Ovary (tissue), 9 donors: Measurements from ENCODE around the gene FAM107B. TPM values are rescaled to one million over a fixed set of nuclear protein-coding genes. Genes with fewer than 3 reads are reported as not detected.

ENCODE experiments used
- DNase-seq, 5 donors: peaks; one replicate each; pipeline ENCODE4 v3.0.0-alpha.2; 2019 to 2020
- H3K27ac ChIP-seq, 2 donors: fragments of 200-600 bp; one replicate each; pipeline versions ENCODE4 v1.5.1 to v1.8.0; 2019 to 2022
- H3K27me3 ChIP-seq: fragments of 200-600 bp; one replicate; pipeline ENCODE4 v1.8.0; 2022
- H3K36me3 ChIP-seq: fragments of 200-600 bp; sonication (generic); one replicate; pipeline ENCODE4 v1.5.1; 2019
- H3K4me1 ChIP-seq: one replicate; pipeline ENCODE4 v1.8.1; 2013; ENCODE audit warnings: mild to moderate bottlenecking, moderate library complexity; ENCODE audit not compliant: insufficient read depth
- H3K4me3 ChIP-seq: fragments of 200-600 bp; sonication (generic); one replicate; pipeline ENCODE4 v1.5.1; 2017
- H3K9me3 ChIP-seq, 2 donors: fragments of 200-600 bp in 1 of 2; sonication (generic) in 1 of 2; one replicate each; pipeline versions ENCODE4 v1.5.1 to v1.8.1; 2013 to 2019; ENCODE audit warnings: mild to moderate bottlenecking in 1 of 2, moderate library complexity in 1 of 2
- EP300 ChIP-seq: sonication (generic); formaldehyde crosslinking; IDR thresholded peaks from one replicate; pipeline ENCODE4 v1.6.1; 2017; ENCODE audit warnings: antibody characterized with exemption
- POLR2A ChIP-seq: fragments of 450-650 bp; IDR thresholded peaks from one replicate; pipeline ENCODE4 v1.6.1; 2017; ENCODE audit warnings: antibody characterized with exemption, mild to moderate bottlenecking, moderate library complexity
- WGBS, 3 donors: extraction: QIAGEN DNeasy Blood & Tissue Kit in 1 of 3; methylation state at CpG; one replicate each; pipeline versions ENCODE4 v1.1.5 to v1.1.7; 2013 to 2017; 5-methylcytosine and 5-hydroxymethylcytosine counted together
- intact Hi-C, 4 donors: fragments of 100-400 bp; cut with DNase I; formaldehyde crosslinking; loops; one replicate each; pipeline versions ENCODE4 v1.11.0 to v1.15.1; 2022 to 2023
- polyA plus RNA-seq, 2 donors: library from polyadenylated mRNA; stranded (reverse); fragments of 200-250 nt in 1 of 2; fragments of 350-450 nt in 1 of 2; fragmentation: Illumina TruSeq in 1 of 2; extraction: RNeasy Lipid Tissue Mini Kit (QIAGEN cat#74804) in 1 of 2; gene quantifications; one replicate each; pipeline ENCODE4 v1.2.3, GENCODE V29; 2013 to 2014
- total RNA-seq, 7 donors: library from RNA; depleted of rRNA in 2 of 7; stranded (reverse); fragments of >200 nt in 2 of 7; fragmentation: NEBNext Ultra II Directional in 3 of 7; extraction: Animal tissue kit (Norgen Biotek cat#: 25700) in 3 of 7; gene quantifications; one replicate each; pipeline versions ENCODE4 v1.1.0 to v1.2.4, GENCODE V29; 2016 to 2023
- TF ChIP-seq, protein P1 (sequence below), 3 donors: fragments of 450-650 bp in 2 of 3; fragments of 200-600 bp in 1 of 3; IDR thresholded peaks; one replicate each; pipeline versions ENCODE4 v1.5.1 to v1.8.0; 2016 to 2022; ENCODE audit warnings: antibody characterized with exemption in 3 of 3, mild to moderate bottlenecking in 1 of 3
- donor health status: DM: no; HTN: no; CAD: no; lungs with moderate emphysema.
- donor health status: DM: no; HTN: no; CAD: no.
- donor health status: Bipolar disorder and iron deficiency.
- donor health status: DM: yes; HTN: yes; CAD: no.
- donor health status: DM: no; HTN: no; CAD: no.
- donor health status: DM: yes; HTN: yes; CAD: no.

The FAM107B gene
- total and polyA plus RNA-seq, 9 donors, result 6.0 to 26.6 (median 15.0) TPM

DNA sequence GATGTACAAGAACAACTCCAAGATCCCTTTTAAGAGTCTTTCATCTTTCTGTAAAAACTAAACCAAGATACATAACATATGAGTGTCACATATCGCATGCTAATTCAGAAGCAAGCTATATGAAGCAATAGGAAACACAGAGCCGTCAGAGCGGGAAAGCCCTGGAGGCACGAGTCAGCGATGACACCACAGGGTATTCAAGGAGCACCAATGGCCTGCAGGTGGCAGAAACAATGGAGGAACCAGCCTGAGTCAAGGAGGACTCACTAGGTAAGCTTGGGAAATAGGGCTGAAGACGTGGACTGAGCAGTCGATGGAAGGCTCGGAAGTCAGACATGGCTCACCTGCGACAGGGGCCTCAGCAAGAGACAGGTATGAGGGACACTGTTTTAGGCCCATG is 214.4 kb downstream of the FAM107B start:
- H3K9me3 ChIP-seq, result no peaks in the 10 kb centered on the region
- TF ChIP-seq POLR2A (no peak), EP300 (no peak)
- TF ChIP-seq, protein P1, sequence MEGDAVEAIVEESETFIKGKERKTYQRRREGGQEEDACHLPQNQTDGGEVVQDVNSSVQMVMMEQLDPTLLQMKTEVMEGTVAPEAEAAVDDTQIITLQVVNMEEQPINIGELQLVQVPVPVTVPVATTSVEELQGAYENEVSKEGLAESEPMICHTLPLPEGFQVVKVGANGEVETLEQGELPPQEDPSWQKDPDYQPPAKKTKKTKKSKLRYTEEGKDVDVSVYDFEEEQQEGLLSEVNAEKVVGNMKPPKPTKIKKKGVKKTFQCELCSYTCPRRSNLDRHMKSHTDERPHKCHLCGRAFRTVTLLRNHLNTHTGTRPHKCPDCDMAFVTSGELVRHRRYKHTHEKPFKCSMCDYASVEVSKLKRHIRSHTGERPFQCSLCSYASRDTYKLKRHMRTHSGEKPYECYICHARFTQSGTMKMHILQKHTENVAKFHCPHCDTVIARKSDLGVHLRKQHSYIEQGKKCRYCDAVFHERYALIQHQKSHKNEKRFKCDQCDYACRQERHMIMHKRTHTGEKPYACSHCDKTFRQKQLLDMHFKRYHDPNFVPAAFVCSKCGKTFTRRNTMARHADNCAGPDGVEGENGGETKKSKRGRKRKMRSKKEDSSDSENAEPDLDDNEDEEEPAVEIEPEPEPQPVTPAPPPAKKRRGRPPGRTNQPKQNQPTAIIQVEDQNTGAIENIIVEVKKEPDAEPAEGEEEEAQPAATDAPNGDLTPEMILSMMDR (IDR thresholded peaks at IDR 0.05), result no peak
- no peaks in the 10 kb centered on the region for H3K4me1 ChIP-seq
- H3K27ac ChIP-seq, result no peak overlapping the region
- WGBS, 3 donors, result 88 to 90% (median 88%) methylated on average over 9 of the region's 9 CpGs
- no peak for DNase-seq
- no peaks in the 10 kb centered on the region for H3K27me3 ChIP-seq
- no peak overlapping the region for H3K4me3 ChIP-seq
- no peaks in the 10 kb centered on the region for H3K36me3 ChIP-seq
- intact Hi-C loops, result no loop called here

DNA sequence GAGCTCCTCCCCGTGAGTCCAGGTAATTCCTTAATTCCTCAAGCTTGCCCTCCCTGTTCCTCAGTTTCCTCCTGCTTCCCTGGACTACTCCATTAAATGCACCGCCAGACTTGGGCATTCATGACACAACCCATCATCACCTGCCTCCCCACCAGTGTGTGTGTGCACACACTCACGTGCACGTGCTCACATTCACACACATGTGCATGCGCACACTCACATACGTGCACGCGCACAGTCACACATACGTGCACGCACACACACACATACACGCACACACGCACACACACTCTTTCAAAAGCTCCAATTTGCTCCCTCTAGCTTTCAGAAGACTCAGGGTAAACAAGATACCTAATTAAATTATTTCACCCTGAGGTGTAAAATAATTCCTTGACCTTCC is 216.7 kb downstream of the FAM107B start:
- H3K4me3 ChIP-seq, result no peak overlapping the region
- 96 to 98% (median 97%) methylated on average over 12 of the region's 12 CpGs for WGBS, 3 donors
- TF ChIP-seq POLR2A (no peak), EP300 (no peak)
- TF ChIP-seq, protein P1 (IDR thresholded peaks at IDR 0.05), result no peak
- H3K4me1 ChIP-seq, result no peaks in the 10 kb centered on the region
- DNase-seq, result no peak
- intact Hi-C loops, result no loop called here
- H3K9me3 ChIP-seq, result no peaks in the 10 kb centered on the region
- H3K27ac ChIP-seq, result no peak overlapping the region
- no peaks in the 10 kb centered on the region for H3K27me3 ChIP-seq
- H3K36me3 ChIP-seq, result no peaks in the 10 kb centered on the region

DNA sequence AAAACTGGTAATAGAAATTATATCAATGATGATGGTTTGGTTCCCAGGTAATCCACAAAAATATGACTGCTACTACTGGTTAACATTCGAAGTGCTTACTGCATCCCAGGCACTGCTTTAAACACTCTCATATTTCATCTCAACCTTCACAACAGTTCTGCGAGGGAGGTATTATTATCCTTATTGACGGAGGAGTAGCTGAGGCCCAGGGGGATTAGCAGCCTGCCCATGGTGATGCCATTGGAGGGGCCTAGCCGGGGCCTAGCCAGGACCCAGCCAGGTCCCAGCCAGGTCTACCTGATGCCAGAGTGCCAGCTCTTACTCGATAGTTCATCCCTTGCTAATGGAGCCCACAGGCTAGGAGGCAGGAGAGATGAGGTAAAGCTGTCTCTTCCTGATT is 217.1 kb downstream of the FAM107B start:
- WGBS, 3 donors, result 94 to 95% (median 95%) methylated on average over 5 of the region's 5 CpGs
- no peaks in the 10 kb centered on the region for H3K27me3 ChIP-seq
- H3K4me3 ChIP-seq, result no peak overlapping the region
- no peak overlapping the region for H3K27ac ChIP-seq
- intact Hi-C loops, result no loop called here
- TF ChIP-seq POLR2A (no peak), EP300 (no peak)
- TF ChIP-seq, protein P1 (IDR thresholded peaks at IDR 0.05), result no peak
- H3K36me3 ChIP-seq, result no peaks in the 10 kb centered on the region
- DNase-seq, result no peak
- no peaks in the 10 kb centered on the region for H3K9me3 ChIP-seq
- H3K4me1 ChIP-seq, result no peaks in the 10 kb centered on the region

DNA sequence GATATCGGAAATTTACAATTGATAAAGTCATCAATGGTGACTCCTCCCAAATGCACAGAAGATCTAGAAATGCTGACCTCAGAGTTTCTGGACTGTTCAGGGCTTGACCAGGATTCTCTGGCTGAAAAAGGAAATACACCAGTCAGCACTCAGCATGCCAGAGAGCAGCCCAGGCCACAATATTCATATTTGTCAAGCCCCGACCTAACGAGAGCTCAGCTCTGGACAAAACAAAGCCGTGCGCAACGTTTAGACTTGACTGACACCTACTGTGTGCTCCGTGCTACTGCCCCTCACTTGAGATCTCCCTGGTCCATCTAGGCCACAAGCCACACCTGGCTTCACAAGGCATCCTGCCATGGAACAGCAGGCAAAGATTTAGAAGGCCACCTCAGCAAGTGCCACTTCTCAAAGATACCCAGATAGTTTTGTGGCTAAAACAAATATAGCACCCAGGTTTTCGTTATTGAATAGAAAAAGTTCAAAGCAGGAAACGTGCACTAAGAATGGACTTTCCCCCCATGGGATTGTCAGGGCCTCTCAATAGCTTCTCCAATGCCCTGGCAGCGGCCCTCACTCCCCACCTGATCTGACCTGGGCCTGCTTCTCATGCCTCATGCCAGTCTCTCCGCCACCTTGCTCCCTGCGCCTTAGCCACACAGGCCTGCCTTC is 218.3 kb downstream of the FAM107B start:
- 80 to 84% (median 82%) methylated on average over 12 of the region's 12 CpGs for WGBS, 3 donors
- H3K27ac ChIP-seq, result no peak overlapping the region
- no peak for TF ChIP-seq EP300
- no peak for TF ChIP-seq POLR2A
- TF ChIP-seq, protein P1 (IDR thresholded peaks at IDR 0.05), result no peak

More for the DNA sequence above, 218.3 kb downstream of the FAM107B start:
- DNase-seq, result no peak
- intact Hi-C loops, result no loop called here
- Histone ChIP-seq H3K4me1 (no peaks in the 10 kb centered on the region), H3K36me3 (no peaks in the 10 kb centered on the region), H3K4me3 (no peak overlapping the region), H3K27me3 (no peaks in the 10 kb centered on the region), H3K9me3 (no peaks in the 10 kb centered on the region)
